HL-60 (cell line): ENCODE data around the gene CDC73.

ENCODE experiments used
- GABPA ChIP-seq: IDR thresholded peaks from 2 replicates; pipeline ENCODE4 v1.6.1; 2012; ENCODE audit warnings: low read depth
- POLR2AphosphoS5 ChIP-seq: IDR thresholded peaks from 2 replicates; pipeline ENCODE4 v1.6.1; 2012; ENCODE audit warnings: low read depth

DNA sequence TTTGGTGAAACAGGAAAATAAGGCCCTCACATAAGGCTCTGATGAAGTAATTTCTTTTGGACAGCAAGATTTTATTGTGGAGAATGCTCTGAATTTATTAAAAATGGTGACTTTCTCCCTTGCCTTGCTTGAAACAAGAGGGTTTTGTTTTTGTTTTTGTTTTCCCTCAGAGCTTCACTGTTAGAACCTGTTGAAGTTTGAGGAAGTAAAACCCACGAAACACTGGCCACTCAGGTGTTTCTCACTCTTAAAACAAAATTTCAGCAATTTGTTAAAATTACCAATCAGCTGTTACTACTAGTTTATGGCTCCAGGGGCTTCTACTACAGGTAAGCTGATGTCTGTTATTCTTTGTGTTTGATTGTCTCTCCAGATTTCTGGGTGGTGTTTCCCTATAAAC, 177.2 kb downstream of the CDC73 start:
- no peak for TF ChIP-seq POLR2AphosphoS5
- no peak for TF ChIP-seq GABPA
